ENCODE results near the gene RFX7. TPM values are rescaled to one million over a fixed set of nuclear protein-coding genes. Genes with fewer than 3 reads are reported as not detected.

The RFX7 gene
- 1 to 10 TPM; 4.4 to 5.9 TPM for total RNA-seq

- Histone ChIP-seq H3K36me3 (no peaks in the 10 kb centered on the region), H3K27ac (peak within 1 kb of the TSS; percentile 90 to 91), H3K4me3 (peak within 1 kb of the TSS; percentile 94 to 95), H3K27me3 (no peaks in the 10 kb centered on the region), H3K9me3 (no peaks in the 10 kb centered on the region), H3K4me1 (peaks cover 0 to 32% of the 10 kb centered on the region in 2 donors)
- TF ChIP-seq, protein P1, sequence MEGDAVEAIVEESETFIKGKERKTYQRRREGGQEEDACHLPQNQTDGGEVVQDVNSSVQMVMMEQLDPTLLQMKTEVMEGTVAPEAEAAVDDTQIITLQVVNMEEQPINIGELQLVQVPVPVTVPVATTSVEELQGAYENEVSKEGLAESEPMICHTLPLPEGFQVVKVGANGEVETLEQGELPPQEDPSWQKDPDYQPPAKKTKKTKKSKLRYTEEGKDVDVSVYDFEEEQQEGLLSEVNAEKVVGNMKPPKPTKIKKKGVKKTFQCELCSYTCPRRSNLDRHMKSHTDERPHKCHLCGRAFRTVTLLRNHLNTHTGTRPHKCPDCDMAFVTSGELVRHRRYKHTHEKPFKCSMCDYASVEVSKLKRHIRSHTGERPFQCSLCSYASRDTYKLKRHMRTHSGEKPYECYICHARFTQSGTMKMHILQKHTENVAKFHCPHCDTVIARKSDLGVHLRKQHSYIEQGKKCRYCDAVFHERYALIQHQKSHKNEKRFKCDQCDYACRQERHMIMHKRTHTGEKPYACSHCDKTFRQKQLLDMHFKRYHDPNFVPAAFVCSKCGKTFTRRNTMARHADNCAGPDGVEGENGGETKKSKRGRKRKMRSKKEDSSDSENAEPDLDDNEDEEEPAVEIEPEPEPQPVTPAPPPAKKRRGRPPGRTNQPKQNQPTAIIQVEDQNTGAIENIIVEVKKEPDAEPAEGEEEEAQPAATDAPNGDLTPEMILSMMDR (IDR thresholded peaks at IDR 0.05), result no peak
- DNase-seq (ENCODE audit: low spot score), result peak; percentile 62
Measured at GRCh38 chr15:56243163-56244037, at the start of gene RFX7. RFX7 (minus strand) TSS chr15:56243879; CDS start chr15:56243285, 594 bp downstream.

DNA sequence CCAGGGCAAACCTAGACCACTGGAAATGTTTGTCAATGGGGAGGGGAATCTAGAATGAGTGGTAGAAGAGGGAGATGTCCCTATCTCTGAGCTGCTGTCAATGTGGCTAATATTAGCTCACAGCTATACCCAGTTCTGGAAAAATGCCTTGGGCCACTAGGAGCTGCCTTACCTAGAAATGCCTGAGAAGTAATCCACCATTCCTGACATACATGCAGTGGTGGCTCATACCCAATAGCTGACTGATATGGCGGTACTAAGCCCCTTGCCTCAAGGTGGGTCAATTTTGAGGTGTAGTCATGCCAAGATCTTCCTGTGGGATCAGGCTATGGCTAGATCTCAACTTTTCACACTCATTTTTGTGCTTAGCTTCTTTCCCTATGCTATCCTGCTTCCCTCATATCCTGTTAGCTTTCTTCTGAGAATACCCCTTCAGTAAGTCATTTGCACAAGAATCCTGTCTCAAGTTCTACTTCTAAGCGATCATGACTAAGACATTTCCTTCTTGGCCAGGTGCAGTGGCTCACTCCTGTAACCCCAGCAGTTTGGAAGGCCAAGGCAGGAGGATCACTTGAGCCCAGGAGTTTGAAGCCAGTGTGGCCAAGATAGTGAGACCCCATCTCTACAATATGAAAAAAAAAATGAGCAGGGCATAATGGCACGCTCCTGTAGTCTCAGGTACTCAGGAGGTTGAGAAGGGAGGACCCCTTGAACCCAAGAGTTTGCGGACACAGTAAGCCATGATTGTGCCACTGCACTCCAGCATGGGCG, 49.1 kb upstream of the RFX7 start:
- TF ChIP-seq, protein P1 (IDR thresholded peaks at IDR 0.05), result no peak
- no peaks in the 10 kb centered on the region for H3K27me3 ChIP-seq
- no peaks in the 10 kb centered on the region for H3K4me1 ChIP-seq
- DNase-seq (ENCODE audit: low spot score), result no peak
- no peak overlapping the region for H3K27ac ChIP-seq
- peaks cover 0 to 13% of the 10 kb centered on the region in 2 donors for H3K9me3 ChIP-seq
- H3K36me3 ChIP-seq, result no peaks in the 10 kb centered on the region
- H3K4me3 ChIP-seq, result no peak overlapping the region

- no peaks in the 10 kb centered on the region for H3K27me3 ChIP-seq
Measured at GRCh38 chr15:56291741-56292140, 48.1 kb upstream of the RFX7 start.

GRCh38 chr15:56286213-56286612, 42.5 kb upstream of the RFX7 start:
- Histone ChIP-seq H3K4me3 (no peak overlapping the region), H3K27me3 (no peaks in the 10 kb centered on the region), H3K4me1 (no peaks in the 10 kb centered on the region), H3K27ac (no peak overlapping the region), H3K36me3 (no peaks in the 10 kb centered on the region), H3K9me3 (peaks cover 0 to 13% of the 10 kb centered on the region in 2 donors)
- TF ChIP-seq, protein P1 (IDR thresholded peaks at IDR 0.05), result no peak
- no peak for DNase-seq (ENCODE audit: low spot score)

More at GRCh38 chr15:56291741-56292140, 48.1 kb upstream of the RFX7 start:
- Histone ChIP-seq H3K27ac (no peak overlapping the region), H3K4me3 (no peak overlapping the region), H3K36me3 (no peaks in the 10 kb centered on the region), H3K4me1 (no peaks in the 10 kb centered on the region), H3K9me3 (peaks cover 0 to 13% of the 10 kb centered on the region in 2 donors)
- TF ChIP-seq, protein P1 (IDR thresholded peaks at IDR 0.05), result no peak
- no peak for DNase-seq (ENCODE audit: low spot score)

- TF ChIP-seq, protein P1 (IDR thresholded peaks at IDR 0.05), result no peak
- H3K9me3 ChIP-seq, result peaks cover 0 to 9% of the 10 kb centered on the region in 2 donors
- no peaks in the 10 kb centered on the region for H3K36me3 ChIP-seq
- no peaks in the 10 kb centered on the region for H3K27me3 ChIP-seq
- no peak overlapping the region for H3K27ac ChIP-seq
- no peak for DNase-seq (ENCODE audit: low spot score)
- no peak overlapping the region for H3K4me3 ChIP-seq
- H3K4me1 ChIP-seq, result no peaks in the 10 kb centered on the region
Measured at GRCh38 chr15:56281145-56281544, 37.5 kb upstream of the RFX7 start.
